HG02870 (cell line): ENCODE data around the gene NOS2.
"Not testable (repeated sequence)": the region's sequence is repeated elsewhere in the genome, so short reads cannot be mapped to it uniquely, and the experiment has no call there.

ENCODE experiments used
- ATAC-seq: cut with Tn5 transposase; IDR thresholded peaks from one replicate; pipeline ENCODE4 v1.9.1; 2021; ENCODE audit warnings: mild to moderate bottlenecking, moderate library complexity; ENCODE audit not compliant: unreplicated experiment

The NOS2 gene

DNA sequence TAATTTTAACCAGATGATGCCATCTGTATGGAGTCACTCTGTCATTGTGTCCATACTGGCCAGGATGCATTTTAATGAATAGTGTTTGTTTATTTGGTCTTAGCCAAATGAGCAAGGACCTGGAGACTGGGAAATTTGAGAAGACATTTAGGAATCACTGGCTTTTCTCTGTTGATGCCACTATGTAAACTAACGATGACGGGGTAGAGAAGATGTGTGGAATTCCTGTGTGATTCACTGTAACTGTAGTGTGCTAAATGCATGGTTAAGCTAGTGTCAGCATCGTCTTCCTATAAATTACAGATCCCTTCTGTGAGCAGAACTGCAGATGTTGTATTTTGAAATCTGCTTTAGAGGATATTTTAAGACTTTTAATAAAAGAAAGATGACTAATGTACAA lies 66.6 kb downstream of the NOS2 start:
- ATAC-seq = no peak

- not testable (repeated sequence) for ATAC-seq
Measured at GRCh38 chr17:27732746-27733145, 67.6 kb downstream of the NOS2 start.

- ATAC-seq = not testable (repeated sequence)
Measured at GRCh38 chr17:27725982-27726381, 74.3 kb downstream of the NOS2 start.

GRCh38 chr17:27721797-27722196 lies 78.5 kb downstream of the NOS2 start:
- no peak for ATAC-seq
